Fibroblast of lung (primary cell): ENCODE results near the gene POGLUT3. TPM values are rescaled to one million over a fixed set of nuclear protein-coding genes. Genes with fewer than 3 reads are reported as not detected.

ENCODE experiments used
- DNase-seq, 2 donors: peaks; one replicate each; pipeline versions ENCODE4 v3.0.0 to v3.0.0-alpha.2; 2010; ENCODE audit warnings: low read depth in 2 of 2
- H2AFZ ChIP-seq: 2 replicates; pipeline ENCODE4 v1.5.1; 2012; ENCODE audit warnings: low read length, control low read depth, inconsistent platforms
- H3K27ac ChIP-seq: 2 replicates; pipeline ENCODE4 v1.5.1; 2011; ENCODE audit warnings: low read length, control low read depth; ENCODE audit not compliant: insufficient read depth
- H3K27me3 ChIP-seq: 2 replicates; pipeline ENCODE4 v1.5.1; 2011; ENCODE audit warnings: mild to moderate bottlenecking, low read length; ENCODE audit not compliant: control insufficient read depth, insufficient read depth
- H3K36me3 ChIP-seq: 2 replicates; pipeline ENCODE4 v1.5.1; 2011; ENCODE audit warnings: low read length; ENCODE audit not compliant: control insufficient read depth, insufficient read depth
- H3K4me1 ChIP-seq: 2 replicates; pipeline ENCODE4 v1.5.1; 2011; ENCODE audit warnings: low read length; ENCODE audit not compliant: control insufficient read depth, insufficient read depth; ENCODE audit errors: extremely low read depth
- H3K4me2 ChIP-seq: 2 replicates; pipeline ENCODE4 v1.5.1; 2011; ENCODE audit warnings: low read length, control low read depth; ENCODE audit not compliant: insufficient read depth; ENCODE audit errors: extremely low read depth
- H3K4me3 ChIP-seq, 4 experiments: fragments of 200-600 bp in 1 of 4; sonication (generic) in 1 of 4; replicated peaks in 1 of 4; 2 replicates each; pipeline ENCODE4 v1.5.1; 2011 to 2016; ENCODE audit warnings: low read length in 4 of 4, low read depth in 3 of 4, mild to moderate bottlenecking in 3 of 4, control low read depth in 2 of 4, inconsistent platforms in 1 of 4, mixed read lengths in 1 of 4; ENCODE audit not compliant: insufficient read depth in 1 of 4; ENCODE audit errors: control extremely low read depth in 1 of 4
- H3K79me2 ChIP-seq: 2 replicates; pipeline ENCODE4 v1.5.1; 2012; ENCODE audit warnings: mild to moderate bottlenecking, low read length, inconsistent platforms; ENCODE audit not compliant: control insufficient read depth, insufficient read depth
- H3K9ac ChIP-seq: 2 replicates; pipeline ENCODE4 v1.5.1; 2011; ENCODE audit warnings: mild to moderate bottlenecking, low read length, control low read depth; ENCODE audit not compliant: insufficient read depth
- H3K9me3 ChIP-seq: 2 replicates; pipeline ENCODE4 v1.5.1; 2012; ENCODE audit warnings: low read depth, low read length; ENCODE audit not compliant: control insufficient read depth, insufficient read depth
- H4K20me1 ChIP-seq: 2 replicates; pipeline ENCODE4 v1.5.1; 2011; ENCODE audit warnings: low read length; ENCODE audit not compliant: control insufficient read depth, insufficient read depth; ENCODE audit errors: extremely low read depth
- CTCF ChIP-seq, 2 donors: IDR thresholded peaks in 1 of 2; conservative IDR thresholded peaks in 1 of 2; 1 replicate in 1 of 2; 2 replicates in 1 of 2; pipeline ENCODE4 v1.5.1; 2011 to 2012; ENCODE audit warnings: low read length in 2 of 2, control low read depth in 1 of 2, inconsistent platforms in 1 of 2, low read depth in 1 of 2, mild to moderate bottlenecking in 1 of 2
- EZH2 ChIP-seq: IDR thresholded peaks from 2 replicates; pipeline ENCODE4 v1.5.1; 2012; ENCODE audit warnings: low read length, control low read depth, mild to moderate bottlenecking; ENCODE audit errors: missing control alignments
- polyA plus RNA-seq, 2 donors: library from polyadenylated mRNA; depleted of rRNA in 1 of 2; stranded (reverse) in 1 of 2; unstranded in 1 of 2; fragments of >200 nt; gene quantifications; 2 replicates each; pipeline ENCODE4 v1.2.1, GENCODE V29; 2011 to 2012; ENCODE audit warnings: missing spikeins in 1 of 2
- total RNA-seq: library from RNA; depleted of rRNA; stranded (reverse); fragments of >200 nt; gene quantifications from 2 replicates; pipeline ENCODE4 v1.2.1, GENCODE V29; 2014

The POGLUT3 gene
- total and polyA plus RNA-seq, 2 donors (not counting 1 experiment from before 2014, with no cell fraction given): 41.1 to 81.0 TPM

- Histone ChIP-seq H3K36me3 (no peaks in the 10 kb centered on the region), H3K4me2 (no peak overlapping the region), H2AFZ (no peak overlapping the region), H3K4me1 (no peaks in the 10 kb centered on the region), H3K79me2 (no peaks in the 10 kb centered on the region), H3K4me3 (no peak overlapping the region), H3K27ac (no peak overlapping the region), H4K20me1 (no peaks in the 10 kb centered on the region), H3K9ac (no peak overlapping the region), H3K9me3 (no peaks in the 10 kb centered on the region), H3K27me3 (no peaks in the 10 kb centered on the region)
- DNase-seq: peak in 1 of 2 donors; percentile 25
- TF ChIP-seq CTCF (conservative IDR thresholded peaks at IDR 0.05 in 1 of 2, IDR thresholded peaks at IDR 0.05 in 1 of 2; ENCODE audit: low read depth in 1 of 2, low read length in 2 of 2) (no peak), EZH2 (no peak)
Observed at GRCh38 chr11:108524422-108524821, 26.2 kb upstream of the POGLUT3 start.

GRCh38 chr11:108522318-108522717 lies 24.1 kb upstream of the POGLUT3 start:
- Histone ChIP-seq H3K9me3 (no peaks in the 10 kb centered on the region), H3K4me2 (no peak overlapping the region), H3K36me3 (no peaks in the 10 kb centered on the region), H3K79me2 (no peaks in the 10 kb centered on the region), H3K9ac (no peak overlapping the region), H3K4me1 (no peaks in the 10 kb centered on the region), H2AFZ (no peak overlapping the region), H4K20me1 (no peaks in the 10 kb centered on the region), H3K4me3 (no peak overlapping the region), H3K27ac (no peak overlapping the region), H3K27me3 (no peaks in the 10 kb centered on the region)
- TF ChIP-seq EZH2: no peak
- TF ChIP-seq CTCF (conservative IDR thresholded peaks at IDR 0.05 in 1 of 2, IDR thresholded peaks at IDR 0.05 in 1 of 2; ENCODE audit: low read depth in 1 of 2, low read length in 2 of 2): no peak
- no peak for DNase-seq

GRCh38 chr11:108518581-108518980 lies 20.4 kb upstream of the POGLUT3 start:
- Histone ChIP-seq H3K27ac (no peak overlapping the region), H3K27me3 (no peaks in the 10 kb centered on the region), H3K79me2 (no peaks in the 10 kb centered on the region), H3K4me3 (no peak overlapping the region), H3K9me3 (no peaks in the 10 kb centered on the region), H3K36me3 (no peaks in the 10 kb centered on the region), H3K9ac (no peak overlapping the region), H3K4me2 (no peak overlapping the region), H2AFZ (no peak overlapping the region), H4K20me1 (no peaks in the 10 kb centered on the region), H3K4me1 (no peaks in the 10 kb centered on the region)
- no peak for DNase-seq
- TF ChIP-seq EZH2: no peak
- no peak for TF ChIP-seq CTCF (conservative IDR thresholded peaks at IDR 0.05 in 1 of 2, IDR thresholded peaks at IDR 0.05 in 1 of 2; ENCODE audit: low read depth in 1 of 2, low read length in 2 of 2)
